Endothelial cell (in vitro differentiated cells): Measurements from ENCODE around the gene EWSR1. TPM values are rescaled to one million over a fixed set of nuclear protein-coding genes. Genes with fewer than 3 reads are reported as not detected.

Experiments used
- DNase-seq: peaks from one replicate; pipeline ENCODE4 v3.0.0; 2021; ENCODE audit warnings: low spot score
- H3K27ac Mint-ChIP-seq: one replicate; pipeline ENCODE4 v1.8.0; 2021; ENCODE audit warnings: mixed read lengths, inconsistent platforms; ENCODE audit not compliant: unreplicated experiment
- H3K27me3 Mint-ChIP-seq: one replicate; pipeline ENCODE4 v1.8.0; 2021; ENCODE audit warnings: mild to moderate bottlenecking, moderate library complexity, mixed read lengths, inconsistent platforms; ENCODE audit not compliant: unreplicated experiment
- H3K36me3 Mint-ChIP-seq: one replicate; pipeline ENCODE4 v1.8.0; 2021; ENCODE audit warnings: mild to moderate bottlenecking, low read depth, mixed read lengths, inconsistent platforms; ENCODE audit not compliant: unreplicated experiment
- H3K4me1 Mint-ChIP-seq: one replicate; pipeline ENCODE4 v1.8.0; 2021; ENCODE audit warnings: mild to moderate bottlenecking, mixed read lengths, inconsistent platforms; ENCODE audit not compliant: unreplicated experiment
- H3K4me3 Mint-ChIP-seq: one replicate; pipeline ENCODE4 v1.8.0; 2021; ENCODE audit warnings: mild to moderate bottlenecking, mixed read lengths, inconsistent platforms; ENCODE audit not compliant: unreplicated experiment
- H3K9me3 Mint-ChIP-seq: one replicate; pipeline ENCODE4 v1.8.0; 2021; ENCODE audit warnings: mixed read lengths, inconsistent platforms; ENCODE audit not compliant: unreplicated experiment
- CTCF ChIP-seq: fragments of 200-600 bp; sonication (generic); IDR thresholded peaks from one replicate; pipeline ENCODE4 v1.5.0; 2021; ENCODE audit warnings: antibody characterized with exemption; ENCODE audit not compliant: unreplicated experiment
- total RNA-seq: library from RNA; stranded (reverse); fragmentation: NEBNext Ultra II Directional; extraction: Animal tissue kit (Norgen Biotek cat#: 25700); gene quantifications from one replicate; pipeline ENCODE4 v1.2.1, GENCODE V29; 2021; ENCODE audit not compliant: unreplicated experiment

The EWSR1 gene
- total RNA-seq, 1 donor from 2014 or later, result 307 TPM

GRCh38 chr22:29288837-29289236, 20.8 kb downstream of the EWSR1 start:
- Mint-ChIP-seq H3K27ac (no peak overlapping the region), H3K9me3 (no peaks in the 10 kb centered on the region), H3K4me1 (no peaks in the 10 kb centered on the region), H3K4me3 (peak overlapping the region; percentile 24), H3K36me3 (peaks cover 60% of the 10 kb centered on the region), H3K27me3 (no peaks in the 10 kb centered on the region)
- DNase-seq, result no peak
- TF ChIP-seq CTCF, result no peak

GRCh38 chr22:29290061-29290460, 22.0 kb downstream of the EWSR1 start:
- Mint-ChIP-seq H3K27ac (no peak overlapping the region), H3K36me3 (peaks cover 52% of the 10 kb centered on the region), H3K4me3 (no peak overlapping the region)

GRCh38 chr22:29291215-29291614, 23.1 kb downstream of the EWSR1 start:
- H3K4me3 Mint-ChIP-seq, result no peak overlapping the region
- no peak for DNase-seq
- H3K4me1 Mint-ChIP-seq, result no peaks in the 10 kb centered on the region
- H3K27me3 Mint-ChIP-seq, result no peaks in the 10 kb centered on the region
- no peak for TF ChIP-seq CTCF
- H3K9me3 Mint-ChIP-seq, result no peaks in the 10 kb centered on the region
- H3K36me3 Mint-ChIP-seq, result peaks cover 53% of the 10 kb centered on the region
- no peak overlapping the region for H3K27ac Mint-ChIP-seq

More at GRCh38 chr22:29290061-29290460, 22.0 kb downstream of the EWSR1 start:
- H3K27me3 Mint-ChIP-seq, result no peaks in the 10 kb centered on the region
- H3K9me3 Mint-ChIP-seq, result no peaks in the 10 kb centered on the region
- DNase-seq, result no peak
- H3K4me1 Mint-ChIP-seq, result no peaks in the 10 kb centered on the region
- TF ChIP-seq CTCF, result no peak

- Mint-ChIP-seq H3K36me3 (peaks cover 51% of the 10 kb centered on the region), H3K4me1 (no peaks in the 10 kb centered on the region), H3K4me3 (no peak overlapping the region), H3K27ac (no peak overlapping the region), H3K27me3 (no peaks in the 10 kb centered on the region), H3K9me3 (no peaks in the 10 kb centered on the region)
- DNase-seq, result no peak
- TF ChIP-seq CTCF, result no peak
These were observed 24.3 kb downstream of the EWSR1 start for GRCh38 chr22:29292379-29292778.

- no peak for DNase-seq
- no peak overlapping the region for H3K27ac Mint-ChIP-seq
- peaks cover 44% of the 10 kb centered on the region for H3K36me3 Mint-ChIP-seq
- TF ChIP-seq CTCF, result no peak
- H3K27me3 Mint-ChIP-seq, result peaks cover 11% of the 10 kb centered on the region
- no peak overlapping the region for H3K4me3 Mint-ChIP-seq
- H3K9me3 Mint-ChIP-seq, result no peaks in the 10 kb centered on the region
- H3K4me1 Mint-ChIP-seq, result peaks cover 17% of the 10 kb centered on the region
These were observed 30.6 kb downstream of the EWSR1 start for GRCh38 chr22:29298641-29299040.
